Left kidney (tissue), 2 donors: Measurements from ENCODE around the gene ZNF827. TPM values are rescaled to one million over a fixed set of nuclear protein-coding genes. Genes with fewer than 3 reads are reported as not detected.
A peak's percentile ranks its signal among the peaks of the same experiment; 100 is the strongest.

ENCODE experiments used
- DNase-seq: peaks from one replicate; pipeline ENCODE4 v3.0.0-alpha.2; 2013
- polyA plus RNA-seq: library from polyadenylated mRNA; unstranded; fragments of 120-200 nt; gene quantifications from one replicate; pipeline ENCODE4 v1.2.1, GENCODE V29; 2013; ENCODE audit not compliant: insufficient read length

Gene ZNF827
- polyA plus RNA-seq, 1 donor, result 47.5 TPM

DNA sequence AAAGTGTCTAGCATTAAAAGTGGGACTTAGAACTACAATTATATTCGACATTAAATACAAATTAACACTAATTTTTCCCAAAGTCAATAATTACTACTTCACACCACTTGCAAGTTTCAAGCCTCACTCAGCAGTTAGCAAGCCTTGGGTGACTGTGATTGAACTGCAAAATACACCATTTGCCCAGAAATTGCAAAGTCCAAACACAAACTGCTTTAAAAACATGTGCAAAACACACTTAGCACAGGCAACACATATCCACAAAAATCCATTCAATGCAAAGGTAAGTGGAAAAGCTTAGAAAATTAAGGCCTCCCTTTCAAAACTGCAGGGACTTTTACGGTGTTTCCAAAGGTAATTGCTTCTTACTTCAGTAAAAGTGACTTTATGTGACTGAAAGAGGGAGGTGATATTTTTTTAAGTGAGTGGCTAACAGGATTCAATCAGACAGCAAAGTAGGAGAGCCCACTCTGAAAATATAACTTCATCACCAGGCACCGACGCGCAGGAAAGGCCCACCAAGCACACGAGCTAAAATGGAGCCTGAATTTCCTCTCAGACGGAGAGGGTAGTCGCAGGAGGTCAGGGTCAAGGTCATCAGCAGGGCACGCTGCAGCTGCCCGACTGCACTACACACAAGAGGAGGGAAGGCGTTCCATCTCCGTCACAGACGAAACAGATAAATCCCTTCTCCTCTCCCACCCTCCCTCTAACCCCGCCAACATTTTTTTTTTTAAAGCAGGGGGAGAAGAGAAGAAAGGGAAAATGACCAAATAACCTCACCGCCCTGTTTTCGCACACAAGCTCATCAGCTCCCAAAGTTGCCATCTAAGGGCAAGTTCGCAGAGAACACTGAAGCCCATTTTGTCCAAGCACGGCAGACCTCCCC lies 3.1 kb downstream of the ZNF827 start:
- peak; percentile 35 for DNase-seq

DNA sequence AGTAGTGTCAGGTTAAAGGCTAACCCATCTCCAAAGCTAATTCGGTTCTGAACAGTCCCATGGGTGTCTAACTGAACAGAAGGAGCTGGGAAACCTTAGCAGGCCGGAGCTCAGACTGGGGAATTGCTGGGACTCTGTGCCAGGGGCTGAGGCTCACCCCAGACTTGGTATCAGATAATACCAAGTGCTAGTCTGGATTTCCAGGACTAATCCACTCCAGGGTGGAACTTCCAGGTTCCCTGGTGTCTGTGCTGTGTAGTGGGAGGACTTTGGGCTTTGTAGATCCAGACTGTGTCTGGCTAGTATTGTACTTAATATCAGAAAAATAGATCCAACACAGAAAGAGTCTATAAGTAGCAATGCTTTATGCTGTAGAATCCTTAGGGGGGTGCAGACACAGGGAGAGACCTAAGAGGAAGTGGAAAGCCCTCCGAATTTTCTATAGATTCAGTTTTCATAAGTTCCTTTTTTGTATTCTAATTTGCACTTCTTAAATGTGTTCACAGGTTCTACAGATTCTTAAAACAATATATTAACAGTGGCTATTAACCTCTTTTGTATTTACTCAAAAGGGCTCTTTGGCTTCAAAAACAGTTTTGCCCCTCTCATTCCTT lies 4.1 kb downstream of the ZNF827 start:
- DNase-seq, result no peak

DNA sequence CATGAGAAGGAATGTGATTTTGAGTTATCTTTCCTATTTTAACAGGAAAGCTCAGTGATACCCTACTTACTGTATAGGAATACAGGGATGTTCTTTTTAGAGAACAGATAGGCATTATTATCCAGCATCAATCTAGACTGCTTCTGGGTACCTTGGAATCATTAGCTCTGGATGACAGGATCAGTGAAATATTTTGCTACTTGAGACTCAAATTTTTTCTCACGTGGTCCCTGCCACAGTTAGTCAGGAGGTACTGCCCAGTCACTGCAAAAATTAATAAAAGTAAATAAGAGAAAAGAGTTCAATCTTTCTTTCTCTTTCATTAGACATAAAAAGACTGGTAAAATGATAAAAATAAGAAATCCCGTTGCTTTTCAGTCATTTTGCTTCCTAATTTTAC lies 5.5 kb downstream of the ZNF827 start:
- no peak for DNase-seq

DNA sequence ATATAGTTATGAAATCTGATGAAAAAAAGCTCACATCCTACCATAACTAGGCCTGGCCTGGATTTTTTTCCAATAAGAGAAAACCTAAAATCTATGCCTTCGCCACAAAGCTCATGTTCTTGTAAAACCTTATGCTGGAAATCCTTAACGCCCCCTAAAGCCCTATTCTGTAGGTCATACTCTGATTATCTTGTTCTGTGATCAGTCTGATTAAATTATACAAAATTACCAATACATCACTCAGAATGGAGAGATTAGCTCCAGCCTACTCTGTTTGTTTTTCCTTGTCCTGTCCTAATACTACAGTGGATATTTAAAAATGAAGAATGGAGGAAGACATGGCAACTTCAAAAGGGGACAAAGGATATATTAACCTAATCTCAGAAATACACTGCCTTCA lies 7.2 kb downstream of the ZNF827 start:
- DNase-seq, result no peak

DNA sequence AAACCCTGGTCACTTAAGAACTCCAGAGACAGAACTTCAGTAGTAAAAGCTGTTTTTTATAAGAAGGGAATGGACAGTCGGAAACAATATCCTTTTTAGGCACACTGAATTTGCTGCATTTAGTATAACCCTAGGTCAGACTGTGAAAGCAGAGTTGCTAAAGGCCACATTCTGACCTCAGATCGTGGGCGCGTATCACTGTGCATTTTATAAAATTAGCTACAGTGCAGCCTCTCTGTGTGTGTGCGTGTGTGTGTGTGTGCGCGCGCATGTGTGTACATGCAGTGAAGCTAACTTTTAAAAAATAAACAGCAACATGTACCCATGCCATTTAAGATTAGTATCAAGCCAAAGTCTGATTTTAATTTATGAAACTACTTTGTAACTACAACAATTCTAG lies 8.0 kb downstream of the ZNF827 start:
- no peak for DNase-seq

DNA sequence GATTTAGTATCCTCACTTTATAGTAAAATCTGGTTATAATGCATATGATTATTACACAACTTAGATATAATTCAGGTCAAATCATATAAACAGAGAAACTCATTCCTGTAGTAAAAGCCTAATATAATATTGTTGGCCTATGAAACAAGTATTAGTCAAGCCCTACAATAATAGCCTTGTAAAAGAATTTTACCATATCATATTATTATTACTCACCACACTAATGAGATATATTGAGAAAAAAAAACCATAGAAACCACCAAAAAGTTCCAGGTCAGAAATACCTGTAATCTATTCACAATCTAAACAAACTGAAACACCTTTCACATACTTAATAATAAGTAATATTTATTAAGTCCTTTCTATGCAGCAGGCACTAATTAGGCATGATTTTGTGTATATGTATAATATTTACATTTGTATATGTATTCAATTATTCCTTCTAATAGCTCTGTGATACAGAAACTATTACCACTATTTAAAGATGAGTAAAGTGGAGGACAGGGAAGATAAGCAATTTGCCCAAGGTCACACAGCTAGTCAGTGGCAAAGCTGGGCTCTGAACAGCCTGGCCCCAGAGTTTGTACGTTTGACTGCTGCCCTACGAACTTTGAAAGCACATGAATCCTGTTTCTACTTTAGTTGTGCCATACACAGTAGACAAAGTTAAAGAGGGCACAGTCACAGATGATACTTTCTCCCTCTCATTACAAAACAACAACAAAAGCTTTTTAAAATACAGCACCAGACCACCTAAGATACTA lies 9.0 kb downstream of the ZNF827 start:
- DNase-seq, result no peak

DNA sequence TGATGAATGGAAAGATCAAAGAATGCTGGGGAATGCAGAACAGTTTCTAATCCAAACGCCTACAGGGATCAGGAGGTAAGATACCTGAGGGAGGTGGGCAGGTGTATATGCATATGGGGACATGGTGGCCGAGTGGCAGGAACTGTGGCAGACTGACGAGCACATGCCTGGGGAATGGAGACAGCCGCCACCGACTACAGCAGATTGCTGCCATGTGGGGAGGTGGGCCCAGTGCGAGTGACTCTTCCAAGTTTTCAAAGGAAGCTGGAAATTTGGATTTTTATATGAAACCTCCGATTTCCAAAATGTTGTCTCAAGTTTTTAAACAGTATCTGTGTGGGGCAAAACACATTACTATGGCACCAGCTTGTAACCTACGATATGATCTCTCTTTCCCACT lies 9.9 kb downstream of the ZNF827 start:
- DNase-seq, result no peak

DNA sequence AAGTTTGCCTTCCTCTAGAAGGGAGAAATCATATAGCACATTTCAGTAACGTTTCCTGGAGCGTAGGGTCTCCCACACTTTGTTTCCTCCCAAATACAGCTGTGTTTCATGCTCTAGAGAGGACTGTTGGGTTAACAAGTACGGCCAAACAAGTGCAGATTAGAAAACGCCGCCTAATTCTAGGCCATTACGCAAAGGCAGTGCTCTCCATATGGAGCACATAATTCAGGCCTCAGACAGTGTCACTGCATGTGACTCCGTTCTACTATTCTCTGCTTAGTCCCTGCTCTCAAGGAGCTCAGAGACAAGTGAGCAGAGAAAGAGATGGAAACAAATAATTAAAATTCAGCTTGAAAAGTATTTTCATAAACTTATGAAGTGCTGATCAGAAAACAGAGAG lies 11.6 kb downstream of the ZNF827 start:
- DNase-seq, result no peak

DNA sequence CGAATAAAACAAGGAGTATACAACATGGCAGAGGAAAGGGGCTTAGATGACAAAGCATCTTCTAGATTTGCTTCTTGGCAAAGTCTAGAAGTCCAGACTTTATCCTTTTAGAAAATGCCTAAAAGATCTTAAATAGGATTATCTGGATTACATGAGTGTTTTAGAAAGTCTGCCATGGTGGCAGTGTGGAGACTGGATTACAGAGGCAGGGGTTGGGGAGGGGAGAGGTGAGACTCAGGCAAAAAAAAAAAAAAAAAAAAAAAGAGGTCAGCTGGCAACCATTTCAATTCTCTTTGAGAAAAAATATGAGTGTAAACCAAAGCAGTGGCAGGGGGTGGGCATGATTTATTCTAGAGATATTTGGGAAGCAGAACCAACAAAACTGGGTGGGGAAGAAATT lies 17.4 kb downstream of the ZNF827 start:
- no peak for DNase-seq

DNA sequence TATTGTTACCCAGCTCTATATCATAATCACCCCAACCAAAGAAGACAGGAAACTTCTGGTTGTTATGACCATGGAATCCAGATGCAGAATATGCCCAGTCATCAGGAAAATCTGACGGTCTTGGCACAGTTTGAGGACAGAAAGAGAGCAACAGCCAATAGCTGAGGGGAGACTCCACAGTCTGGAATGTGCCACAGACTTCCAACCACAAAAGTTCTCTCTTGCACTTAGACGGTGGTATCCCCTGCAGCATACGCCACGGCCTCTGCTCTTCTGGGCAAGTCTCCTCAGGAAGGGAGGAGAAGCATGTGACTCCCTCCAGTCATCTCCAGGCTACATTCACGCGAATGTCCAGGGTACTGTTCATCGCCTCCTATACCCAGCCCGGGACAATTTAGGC lies 18.4 kb downstream of the ZNF827 start:
- no peak for DNase-seq

DNA sequence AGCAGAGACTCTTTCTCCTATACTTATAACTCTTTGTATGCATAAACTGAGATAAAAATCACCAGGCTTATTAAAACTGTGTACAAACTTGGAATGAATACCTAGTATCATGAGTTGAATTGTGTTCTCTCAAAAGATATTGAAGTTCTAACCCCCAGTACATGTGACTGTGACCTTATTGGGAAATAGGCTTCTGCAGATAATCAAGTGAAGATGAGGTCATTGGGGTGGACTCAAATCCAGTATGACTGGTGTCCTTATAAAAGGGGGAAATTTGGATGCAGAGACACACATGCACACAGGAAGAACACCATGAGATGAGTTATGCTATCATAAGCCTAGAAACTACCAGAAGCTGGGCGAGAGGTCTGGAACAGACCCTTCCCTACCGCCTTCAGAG lies 26.2 kb downstream of the ZNF827 start:
- no peak for DNase-seq

DNA sequence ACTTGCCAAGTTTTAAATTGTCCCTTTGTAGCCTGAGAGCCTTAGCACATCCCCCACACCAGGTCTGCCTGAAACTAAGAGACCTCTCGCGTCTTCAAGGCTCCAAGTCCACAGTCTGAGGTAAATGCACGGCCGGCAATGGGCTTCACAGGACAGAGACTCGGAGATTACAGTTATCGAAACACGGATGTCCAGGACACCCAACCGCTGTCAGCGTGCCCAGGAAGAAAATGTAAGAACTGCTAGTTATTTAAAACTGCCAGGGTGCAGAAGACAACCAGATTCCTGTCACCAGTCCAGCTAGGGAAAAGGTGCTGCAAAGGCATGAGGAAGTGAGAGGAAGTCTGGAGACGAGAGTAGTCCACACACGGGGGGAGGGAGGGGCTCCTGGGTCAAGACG lies 28.9 kb downstream of the ZNF827 start:
- DNase-seq, result no peak

DNA sequence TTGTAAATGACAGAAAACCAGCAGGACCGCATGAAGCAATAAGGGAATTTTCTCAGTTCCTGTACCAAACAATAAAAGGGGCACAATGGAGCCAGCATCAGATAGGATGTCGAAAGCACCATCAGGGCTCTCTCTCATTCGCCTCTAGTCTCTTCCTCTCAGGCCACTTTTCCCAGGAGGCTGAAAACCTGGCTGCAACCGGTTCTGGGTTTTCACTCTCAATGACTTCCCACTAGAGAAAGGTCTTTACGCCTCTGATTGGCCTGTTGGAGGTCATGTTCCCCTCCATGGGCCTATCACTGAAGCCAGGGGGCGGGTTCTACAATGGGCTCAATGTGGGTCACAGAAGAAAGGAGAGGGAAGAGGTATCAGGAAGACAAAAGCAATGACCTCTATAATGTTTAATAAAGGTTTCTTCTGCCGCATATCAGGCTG lies 29.3 kb downstream of the ZNF827 start:
- DNase-seq, result no peak

DNA sequence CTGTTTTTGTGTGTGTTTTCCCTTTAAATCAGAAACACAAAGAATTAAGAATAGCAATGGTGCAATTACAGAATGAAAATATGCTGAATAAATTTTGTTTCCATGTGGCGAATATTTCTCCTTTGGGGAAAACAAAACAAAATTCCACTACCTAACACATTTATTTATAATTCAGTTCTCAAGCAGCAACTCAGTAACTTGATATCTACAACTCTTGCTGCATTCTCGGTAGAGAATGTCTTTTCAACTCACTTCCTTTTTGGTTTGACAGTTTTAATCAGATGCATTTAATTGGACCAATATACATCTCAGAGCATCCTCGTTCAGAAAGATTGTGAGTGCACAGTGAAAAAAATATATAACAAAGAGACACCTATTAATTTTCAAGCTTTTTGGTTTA lies 30.8 kb downstream of the ZNF827 start:
- no peak for DNase-seq

DNA sequence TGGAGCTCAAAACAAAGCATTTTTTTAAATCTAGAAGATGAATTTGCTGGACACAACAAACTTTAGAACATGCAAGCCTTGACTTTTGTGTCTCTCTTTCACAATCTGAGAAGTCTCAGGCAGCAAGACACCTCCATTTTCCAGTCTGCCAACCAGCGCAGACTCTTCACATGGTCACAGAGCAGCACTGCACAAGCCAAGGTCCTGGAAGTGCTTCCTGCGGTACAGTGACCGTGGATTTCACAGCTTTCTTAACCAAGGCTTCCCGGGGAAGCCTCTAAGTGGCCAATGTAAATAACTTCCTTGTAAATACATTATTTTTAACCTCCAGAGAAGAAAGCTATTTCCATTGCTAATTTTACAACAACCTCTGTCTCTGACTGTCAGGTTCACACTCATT lies 31.2 kb downstream of the ZNF827 start:
- no peak for DNase-seq

DNA sequence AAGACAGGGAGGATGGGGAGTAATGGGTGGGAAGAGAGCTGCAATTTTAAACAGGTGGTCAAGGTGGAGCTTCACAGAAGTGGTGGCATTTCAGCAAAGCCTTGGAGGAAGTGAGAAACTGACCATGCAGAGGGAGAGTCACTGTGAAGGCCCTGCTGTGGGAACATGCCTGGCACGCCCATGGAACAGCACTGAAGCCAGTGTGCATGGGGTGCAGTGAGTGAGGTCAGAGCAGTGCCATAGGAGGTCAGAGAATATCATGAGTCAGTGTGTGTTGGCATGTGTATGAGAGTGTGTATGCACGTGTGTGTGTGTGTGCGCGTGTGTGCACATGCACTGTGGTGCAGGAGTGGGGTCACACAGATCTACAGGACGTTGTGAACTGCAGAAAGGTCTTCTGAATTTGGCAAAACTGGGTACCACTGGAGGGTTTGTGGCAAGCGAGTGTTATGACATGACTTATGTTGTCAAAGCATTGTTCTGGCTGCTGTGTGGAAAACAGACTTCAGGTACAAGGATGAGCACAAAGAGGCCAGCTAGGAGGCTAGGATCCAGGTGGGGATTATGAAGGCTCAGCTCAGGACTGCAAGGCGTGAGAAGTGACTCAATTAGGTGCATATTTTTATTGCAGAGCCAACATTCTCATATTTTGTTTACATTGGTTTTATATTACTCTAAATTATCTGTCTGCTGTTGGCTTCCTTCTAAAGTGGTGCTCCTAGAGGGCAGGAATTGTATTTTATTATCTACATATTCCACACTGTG lies 34.0 kb downstream of the ZNF827 start:
- no peak for DNase-seq

DNA sequence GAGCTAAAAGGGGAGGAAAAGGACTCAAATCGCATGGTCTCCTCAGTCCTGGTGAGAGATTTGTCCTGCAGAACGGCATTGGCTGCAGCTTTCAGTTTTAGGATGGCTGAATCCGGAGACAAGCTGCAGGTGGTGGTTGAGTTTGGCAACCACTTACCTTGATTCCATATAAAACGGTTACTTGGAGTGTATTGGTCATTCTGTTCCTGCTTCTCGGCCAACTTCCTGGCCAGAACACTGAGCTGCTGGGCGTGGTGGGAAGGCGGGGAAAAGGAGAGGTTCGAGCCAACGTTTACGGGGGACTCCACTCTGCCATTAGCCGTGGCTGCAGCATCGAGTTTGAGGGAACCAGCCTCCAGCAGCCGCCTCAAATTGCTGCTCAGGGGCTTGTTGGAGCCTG lies 36.1 kb downstream of the ZNF827 start:
- no peak for DNase-seq

DNA sequence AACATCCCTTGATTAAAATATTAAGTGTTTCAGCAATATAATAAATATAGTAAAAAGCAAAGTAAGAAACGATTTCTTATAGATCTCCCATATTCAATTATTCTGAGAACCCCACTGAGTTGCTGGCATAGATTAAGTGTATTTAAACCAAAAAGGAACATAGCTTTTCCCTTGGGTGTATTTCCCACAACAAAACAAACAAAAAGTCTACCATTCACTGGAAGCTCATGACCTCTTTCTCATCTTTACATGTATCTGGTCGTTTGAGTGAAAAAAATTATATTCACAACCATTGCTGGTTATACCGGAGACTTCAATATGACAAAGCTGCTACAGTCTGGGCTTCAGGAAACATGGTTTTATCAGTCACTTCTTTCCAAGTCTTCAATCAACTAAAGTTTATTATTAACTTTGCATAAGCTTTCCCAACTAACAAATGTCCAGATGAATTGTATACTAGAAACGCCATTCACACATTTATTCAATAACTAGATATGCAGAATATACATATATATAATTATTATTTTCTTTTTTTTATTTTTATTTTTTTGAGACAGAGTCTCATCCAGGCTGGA lies 38.6 kb downstream of the ZNF827 start:
- no peak for DNase-seq

DNA sequence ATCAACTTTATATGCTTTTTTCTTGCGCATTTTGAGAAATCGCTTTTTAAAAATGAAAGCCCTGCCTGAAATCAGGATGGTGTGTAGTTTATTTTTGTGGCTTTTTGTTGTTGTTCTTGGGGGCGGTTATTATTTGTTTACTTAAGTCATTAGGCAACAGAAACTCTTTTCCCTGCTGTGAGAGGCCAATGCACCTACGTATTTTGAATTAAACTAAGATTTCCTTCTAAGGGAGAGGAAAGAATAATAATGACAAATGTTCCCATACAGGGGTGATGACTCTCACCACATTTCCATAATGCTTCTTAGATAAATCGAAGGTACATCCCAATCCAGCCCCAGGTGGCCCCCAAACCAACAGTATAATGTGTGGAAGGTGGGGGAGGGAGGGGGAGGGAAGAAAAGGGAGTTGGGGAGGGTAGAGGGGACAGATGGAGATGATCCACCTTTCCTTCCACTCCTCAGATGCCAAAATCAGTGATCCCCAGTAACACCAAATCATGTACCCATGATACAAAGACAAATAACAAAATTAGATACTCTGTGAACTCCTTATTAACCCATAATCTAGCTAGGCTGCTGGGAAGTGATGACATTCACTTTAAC lies 39.6 kb downstream of the ZNF827 start:
- no peak for DNase-seq

DNA sequence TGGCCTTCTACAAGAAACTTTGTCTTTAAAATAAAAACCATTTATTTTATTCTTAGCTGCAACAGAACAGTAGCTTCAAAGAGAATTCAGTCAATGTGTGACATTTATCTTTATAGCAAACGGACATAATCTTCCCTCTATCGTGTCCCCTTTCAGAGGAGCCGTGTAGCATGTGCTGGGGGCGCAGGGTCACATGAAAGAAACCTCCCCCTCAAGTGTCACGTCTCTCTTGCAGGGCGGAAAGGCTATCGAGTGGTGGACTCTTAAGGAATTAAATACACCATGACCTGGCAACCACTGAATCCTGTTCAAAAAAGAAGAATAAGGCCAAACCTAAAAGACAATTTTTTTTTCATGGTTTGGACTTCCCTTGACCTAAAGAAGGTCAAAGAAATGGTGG lies 40.2 kb downstream of the ZNF827 start:
- DNase-seq, result no peak

DNA sequence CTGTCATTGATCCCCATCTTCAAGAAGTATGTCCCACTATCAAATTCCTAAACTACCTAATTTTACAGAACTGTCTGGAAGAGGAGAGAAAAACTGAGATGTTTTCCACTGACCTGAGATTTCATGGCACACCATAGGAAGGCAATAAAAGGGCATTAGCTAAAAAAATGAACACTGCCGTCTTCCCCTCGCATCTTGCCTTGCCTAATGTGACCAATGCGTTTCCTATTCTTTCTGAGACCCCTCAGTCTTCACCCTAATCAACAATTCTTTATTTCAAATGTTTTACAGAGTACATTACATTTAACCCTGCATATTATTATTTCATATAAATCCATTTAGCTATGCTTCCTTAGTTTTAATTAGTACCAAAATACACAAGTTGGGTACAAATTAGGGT lies 43.6 kb downstream of the ZNF827 start:
- no peak for DNase-seq

DNA sequence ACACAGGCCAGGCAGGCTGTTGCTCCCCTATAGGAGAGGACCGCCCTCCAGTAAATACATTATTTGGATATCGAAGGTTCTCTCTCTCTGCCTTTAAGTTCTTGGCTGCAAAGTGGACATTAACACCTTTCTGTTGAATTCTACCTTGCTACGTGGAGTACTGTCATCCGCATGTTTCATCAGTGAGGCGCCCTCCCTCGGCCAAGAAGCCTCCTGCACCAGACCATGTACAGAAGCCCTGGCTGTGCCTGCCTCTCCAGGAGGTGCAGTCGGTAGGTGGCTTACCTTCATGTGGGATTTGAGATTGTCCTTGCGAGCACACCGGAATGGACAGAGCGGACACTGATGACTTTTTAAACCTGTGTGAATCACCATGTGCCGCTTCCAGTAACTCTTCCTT lies 46.7 kb downstream of the ZNF827 start:
- DNase-seq, result no peak
